GM18873 (cell line): ENCODE measurements around the gene CDC23.
"Not testable (repeated sequence)": the region's sequence is repeated elsewhere in the genome, so short reads cannot be mapped to it uniquely, and the experiment has no call there.

Experiments used
- ATAC-seq: cut with Tn5 transposase; IDR thresholded peaks from one replicate; pipeline ENCODE4 v1.9.1; 2021; ENCODE audit warnings: mild to moderate bottlenecking, moderate library complexity, moderate number of reproducible peaks; ENCODE audit not compliant: unreplicated experiment, low FRiP score

CDC23 gene, protein sequence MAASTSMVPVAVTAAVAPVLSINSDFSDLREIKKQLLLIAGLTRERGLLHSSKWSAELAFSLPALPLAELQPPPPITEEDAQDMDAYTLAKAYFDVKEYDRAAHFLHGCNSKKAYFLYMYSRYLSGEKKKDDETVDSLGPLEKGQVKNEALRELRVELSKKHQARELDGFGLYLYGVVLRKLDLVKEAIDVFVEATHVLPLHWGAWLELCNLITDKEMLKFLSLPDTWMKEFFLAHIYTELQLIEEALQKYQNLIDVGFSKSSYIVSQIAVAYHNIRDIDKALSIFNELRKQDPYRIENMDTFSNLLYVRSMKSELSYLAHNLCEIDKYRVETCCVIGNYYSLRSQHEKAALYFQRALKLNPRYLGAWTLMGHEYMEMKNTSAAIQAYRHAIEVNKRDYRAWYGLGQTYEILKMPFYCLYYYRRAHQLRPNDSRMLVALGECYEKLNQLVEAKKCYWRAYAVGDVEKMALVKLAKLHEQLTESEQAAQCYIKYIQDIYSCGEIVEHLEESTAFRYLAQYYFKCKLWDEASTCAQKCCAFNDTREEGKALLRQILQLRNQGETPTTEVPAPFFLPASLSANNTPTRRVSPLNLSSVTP

DNA sequence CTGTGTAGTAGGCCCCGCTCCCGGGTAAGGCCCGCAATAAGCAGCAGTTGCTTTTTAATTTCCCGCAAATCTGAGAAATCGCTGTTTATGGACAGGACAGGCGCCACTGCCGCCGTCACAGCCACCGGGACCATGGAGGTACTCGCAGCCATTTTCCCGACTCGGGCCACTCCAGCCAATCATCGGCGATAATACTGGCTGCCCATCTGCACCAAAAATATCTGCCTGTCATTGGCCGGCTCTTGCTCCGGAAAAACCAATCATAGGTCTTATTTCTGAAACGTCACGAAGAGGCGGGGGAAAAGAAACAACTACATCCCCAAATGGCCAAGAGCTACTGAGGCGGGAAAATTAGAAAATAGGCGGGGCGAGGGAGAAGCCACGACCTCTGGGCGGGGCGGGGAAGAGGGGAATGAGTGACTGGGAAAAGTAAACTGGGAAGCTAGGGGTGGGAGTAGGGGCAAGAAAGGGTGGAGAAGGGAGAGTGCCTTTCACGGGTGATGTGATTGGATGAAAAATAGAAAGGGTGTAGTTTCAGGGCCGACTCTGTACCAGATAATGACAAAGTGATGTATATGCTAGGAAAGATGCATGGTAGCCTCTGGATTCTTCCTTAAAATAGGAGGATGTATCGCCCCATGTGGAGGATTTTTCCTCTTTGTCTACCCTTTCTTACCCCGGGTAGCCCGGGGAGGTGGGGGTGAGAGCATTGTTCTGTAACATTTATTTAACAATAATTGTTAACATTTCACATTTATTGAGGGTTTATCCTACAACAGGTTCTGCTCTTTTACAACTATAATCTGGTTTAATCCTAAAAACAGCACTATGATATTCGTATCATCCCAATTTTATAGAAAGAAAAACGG, at the start of gene CDC23:
Gene CDC23, minus strand, starts transcription at position 163 of the 869 bp plus-strand sequence. Its CDS starts 11 bp downstream, at position 152.
- peak; percentile 91 for ATAC-seq

DNA sequence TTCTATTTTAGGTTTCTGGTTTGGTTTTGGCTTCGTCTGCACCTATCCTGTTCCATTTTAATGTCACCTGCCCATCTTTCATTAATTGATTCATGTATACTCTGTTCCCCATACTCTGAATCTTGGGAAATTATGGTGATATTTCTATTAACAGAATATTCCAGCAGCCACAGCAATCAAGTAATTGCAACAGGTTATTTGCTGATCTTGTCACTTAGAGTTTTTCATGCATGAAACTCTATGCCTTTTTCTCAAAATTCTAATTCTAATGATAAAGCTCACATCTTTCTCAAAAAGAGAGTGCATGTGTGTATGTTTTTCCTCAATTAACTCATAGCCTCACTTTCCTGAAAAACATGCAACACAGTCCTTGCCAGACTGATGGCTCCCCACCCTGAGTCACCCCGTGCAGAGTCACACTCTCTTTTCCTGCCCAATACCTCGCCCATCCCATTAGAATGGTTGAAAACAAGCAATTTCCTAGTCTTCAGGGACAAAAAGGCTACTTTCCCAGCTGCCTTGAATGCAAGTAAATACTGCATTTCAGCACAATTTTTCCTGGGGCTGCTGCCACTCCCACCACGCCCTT, 45.7 kb upstream of the CDC23 start:
- ATAC-seq, result no peak

DNA sequence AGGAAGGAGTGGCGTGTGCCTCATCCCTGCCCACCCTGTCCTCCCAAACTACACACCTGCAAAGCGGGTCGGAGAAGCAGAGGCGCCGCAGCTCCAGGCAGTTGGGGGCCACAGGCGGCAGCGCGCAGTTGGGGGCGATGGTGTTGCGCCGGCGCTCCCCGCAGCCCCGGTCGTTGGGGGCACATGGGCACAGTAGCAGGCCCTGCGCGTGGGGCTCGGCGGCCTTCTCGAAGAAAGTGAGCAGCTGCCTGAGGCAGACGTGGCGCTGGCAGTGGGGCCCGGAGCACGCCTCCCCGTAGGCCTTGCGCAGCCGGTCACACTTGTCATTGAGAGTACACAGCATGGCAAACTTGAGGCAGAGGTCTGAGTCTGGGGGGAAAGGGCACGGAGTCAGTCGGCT, 44.5 kb upstream of the CDC23 start:
- ATAC-seq, result no peak

DNA sequence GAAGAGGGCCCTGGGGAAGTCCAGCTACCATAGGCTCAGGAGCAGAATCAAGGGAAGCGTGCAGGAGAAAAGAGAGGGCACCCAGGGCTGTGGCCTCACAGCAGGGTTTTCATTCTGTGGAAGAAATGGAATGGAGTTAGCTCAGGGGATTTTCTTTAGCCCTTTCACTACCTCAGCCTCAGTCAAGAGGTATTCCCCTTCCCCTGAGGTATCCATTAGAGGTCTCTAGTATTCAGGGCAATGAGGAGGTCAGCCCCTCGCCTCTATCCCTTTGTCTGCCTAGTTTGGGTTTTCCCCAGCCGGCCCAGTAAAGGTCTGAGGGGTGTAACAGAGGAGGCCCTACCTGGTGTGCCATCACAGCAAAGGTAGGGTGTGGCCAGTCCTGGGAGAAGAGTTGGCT, 39.8 kb upstream of the CDC23 start:
- ATAC-seq, result no peak

DNA sequence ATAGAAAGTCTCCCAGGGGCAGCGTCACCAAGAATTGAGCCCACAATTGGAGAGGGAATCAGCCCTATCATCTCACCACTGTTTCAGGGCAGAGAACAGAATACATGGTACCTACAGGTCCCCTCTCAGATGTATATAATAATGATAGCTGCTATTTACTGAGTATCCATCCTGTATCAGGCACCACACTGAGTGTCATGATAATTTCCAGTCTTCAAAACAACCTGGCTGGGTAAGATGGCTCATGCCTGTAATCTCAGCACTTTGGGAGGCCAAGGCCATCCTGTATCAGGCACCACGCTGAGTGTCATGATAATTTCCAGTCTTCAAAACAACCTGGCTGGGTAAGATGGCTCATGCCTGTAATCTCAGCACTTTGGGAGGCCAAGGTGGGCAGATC, 34.7 kb upstream of the CDC23 start:
- not testable (repeated sequence) for ATAC-seq

DNA sequence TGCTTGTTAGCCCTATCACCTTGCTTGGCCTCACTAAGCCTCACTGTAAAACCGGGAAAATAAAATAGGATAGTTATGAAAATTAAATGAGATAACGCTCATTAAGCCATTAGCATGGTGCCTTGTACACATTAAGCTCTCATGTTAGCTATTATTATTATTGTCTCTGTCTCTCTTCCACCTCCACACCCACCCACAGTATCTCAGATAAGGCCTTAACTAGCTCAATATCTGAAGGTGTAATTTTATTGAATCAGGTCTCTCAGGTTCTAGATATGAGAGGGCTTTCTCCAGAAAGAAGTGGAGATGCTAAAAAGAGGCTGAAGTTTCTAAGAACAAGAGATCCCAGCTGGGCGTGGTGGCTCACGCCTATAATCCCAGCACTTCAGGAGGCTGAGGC, 33.7 kb upstream of the CDC23 start:
- no peak for ATAC-seq

DNA sequence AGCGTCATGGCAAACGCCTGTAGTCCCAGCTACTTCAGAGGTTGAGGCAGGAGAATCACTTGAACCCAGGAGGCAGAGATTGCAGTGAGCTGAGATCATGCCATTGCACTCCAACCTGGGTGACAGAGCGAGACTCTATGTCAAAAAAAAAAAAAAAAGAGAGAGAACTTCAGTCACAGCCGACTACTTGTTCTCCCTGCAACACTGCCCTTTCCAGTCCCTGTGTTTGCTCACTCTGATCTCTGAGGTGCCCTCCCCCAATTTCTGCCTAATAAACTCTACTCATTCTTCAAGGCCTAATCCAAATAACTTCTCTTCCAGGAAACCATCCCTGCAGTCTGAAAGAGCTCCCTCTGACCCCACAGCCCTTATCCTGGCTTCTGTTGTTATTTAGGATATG, 33.2 kb upstream of the CDC23 start:
- ATAC-seq, result no peak

DNA sequence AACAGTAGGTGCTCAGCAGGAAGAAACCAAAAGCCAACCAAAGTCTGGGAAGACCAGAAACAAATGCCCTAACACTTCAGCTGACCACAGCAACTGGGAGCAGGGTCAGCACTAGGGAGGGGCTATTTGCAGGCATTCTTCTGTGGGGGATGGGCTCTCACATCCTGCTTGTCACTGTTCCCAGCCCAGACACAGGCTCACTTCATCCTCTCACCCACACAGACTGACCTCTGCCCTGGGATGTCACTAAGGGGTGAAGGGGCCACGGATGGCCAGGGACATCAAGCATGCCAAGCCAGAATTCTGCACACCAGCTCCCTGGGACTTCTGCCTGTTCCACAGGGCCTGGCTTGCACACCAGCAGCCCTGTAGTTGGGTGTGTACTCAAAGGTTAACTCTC, 32.6 kb upstream of the CDC23 start:
- no peak for ATAC-seq

DNA sequence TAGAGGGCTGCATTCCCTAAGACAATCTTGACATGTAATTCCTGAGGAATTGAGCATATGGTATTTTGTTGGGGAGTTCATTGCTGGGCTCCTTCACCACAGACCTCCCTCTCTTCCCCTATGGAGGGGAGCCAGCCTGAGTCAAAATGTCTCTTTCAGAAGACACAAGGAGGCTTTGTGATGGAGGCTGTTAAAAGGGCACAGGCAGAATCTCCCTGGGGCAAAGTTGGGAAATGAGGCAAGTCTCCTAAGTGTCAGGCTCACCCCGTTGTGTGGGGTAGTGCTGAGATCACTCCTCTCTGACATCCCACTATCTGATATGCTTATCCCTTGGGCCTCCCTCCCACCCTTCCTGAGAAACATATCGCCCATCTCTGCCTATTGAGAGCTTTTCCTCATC, 30.7 kb upstream of the CDC23 start:
- no peak for ATAC-seq

DNA sequence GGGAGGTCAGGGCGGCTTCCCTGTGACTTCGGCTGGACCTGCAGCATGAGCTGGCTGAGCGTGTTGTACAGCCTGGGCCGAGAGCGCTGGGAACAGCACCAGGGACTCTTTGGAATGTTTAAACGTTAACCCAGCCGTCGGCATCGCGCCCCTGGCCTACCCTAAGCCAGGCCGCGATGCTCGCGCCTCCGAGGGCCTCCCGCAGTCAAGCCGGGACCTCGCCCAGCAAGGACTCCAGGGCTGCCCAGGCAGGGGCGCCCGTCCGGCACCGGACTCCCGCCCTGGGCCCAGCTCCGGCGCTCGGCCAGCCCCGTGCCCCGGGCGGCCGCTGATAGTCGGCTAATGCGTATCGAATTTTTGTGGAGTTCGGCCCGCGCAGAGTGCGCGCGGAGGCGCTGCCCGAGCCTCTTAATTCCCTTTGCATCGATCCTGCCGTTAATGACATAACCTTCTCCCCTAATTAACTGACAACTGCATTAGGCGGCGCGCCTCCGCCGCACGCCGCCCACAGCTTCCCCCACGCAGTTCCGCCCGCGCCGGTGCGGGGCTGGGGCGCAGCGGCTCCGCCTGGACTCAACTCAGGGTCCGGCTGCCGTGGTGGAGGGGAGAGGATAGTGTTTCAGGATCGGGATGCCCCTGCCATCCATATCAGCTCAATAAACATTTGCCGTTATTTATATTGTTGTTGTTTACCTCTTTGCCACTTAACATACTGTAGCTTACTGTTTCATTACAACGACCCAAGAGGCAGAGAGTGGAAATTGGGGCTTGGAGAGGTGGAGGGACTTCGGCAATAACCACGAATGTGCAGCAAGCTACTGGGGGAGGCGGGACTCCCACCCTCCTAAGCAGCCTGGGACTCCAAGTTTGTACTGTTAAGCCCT, 28.8 kb upstream of the CDC23 start:
- ATAC-seq, result no peak

DNA sequence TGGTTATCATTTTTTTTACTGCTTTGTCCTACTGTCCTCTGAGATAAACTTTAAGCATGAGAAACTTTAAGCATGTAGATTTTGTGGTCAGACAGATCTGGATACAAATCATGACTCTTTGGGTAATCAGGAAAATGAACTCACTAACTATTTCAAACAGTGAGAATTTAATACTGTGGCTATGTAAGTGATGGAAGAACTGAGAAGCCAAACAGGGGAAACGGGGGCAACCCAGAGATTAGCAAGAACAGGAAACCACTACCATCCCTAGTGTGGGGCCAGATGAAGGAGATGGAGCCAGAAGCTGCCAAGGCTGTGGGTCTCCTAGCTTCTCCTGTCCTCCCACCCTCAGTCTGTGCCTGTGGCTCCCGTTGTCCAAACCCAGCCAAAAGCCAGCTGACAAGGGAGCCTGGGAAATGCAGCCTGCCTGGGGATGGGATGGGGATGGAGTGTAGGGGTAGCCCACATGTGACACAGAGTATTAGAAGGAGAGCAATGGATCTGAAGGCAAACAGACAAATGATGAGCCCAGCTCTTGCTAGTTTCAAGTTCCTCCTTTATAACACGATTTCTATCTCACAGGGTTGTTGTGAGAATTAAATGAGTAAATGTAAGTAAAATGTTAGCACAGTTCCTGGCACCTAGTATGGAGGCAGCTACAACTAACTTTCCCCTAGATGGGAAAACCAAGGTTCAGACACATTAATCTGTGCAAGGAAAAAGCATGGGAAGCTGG, 27.7 kb upstream of the CDC23 start:
- no peak for ATAC-seq

DNA sequence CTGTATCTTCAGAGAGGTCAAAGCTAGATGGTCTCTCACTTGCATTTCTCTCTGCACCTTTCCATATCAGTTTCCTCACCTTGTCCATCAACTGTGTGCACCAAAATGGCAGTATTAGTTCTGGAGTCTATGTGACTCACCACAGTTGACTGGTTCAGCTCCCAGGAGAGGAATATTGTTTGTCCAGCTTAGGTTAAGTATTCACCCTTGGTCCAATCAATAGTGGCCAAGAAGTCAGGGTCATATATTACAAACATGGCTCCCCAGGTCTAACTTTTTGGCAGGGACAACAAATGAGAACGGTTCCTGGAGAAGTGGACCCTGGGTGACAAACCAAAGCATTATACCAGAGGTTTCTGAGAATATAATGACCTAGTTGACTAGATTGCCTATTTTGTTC, 24.9 kb upstream of the CDC23 start:
- ATAC-seq, result no peak

DNA sequence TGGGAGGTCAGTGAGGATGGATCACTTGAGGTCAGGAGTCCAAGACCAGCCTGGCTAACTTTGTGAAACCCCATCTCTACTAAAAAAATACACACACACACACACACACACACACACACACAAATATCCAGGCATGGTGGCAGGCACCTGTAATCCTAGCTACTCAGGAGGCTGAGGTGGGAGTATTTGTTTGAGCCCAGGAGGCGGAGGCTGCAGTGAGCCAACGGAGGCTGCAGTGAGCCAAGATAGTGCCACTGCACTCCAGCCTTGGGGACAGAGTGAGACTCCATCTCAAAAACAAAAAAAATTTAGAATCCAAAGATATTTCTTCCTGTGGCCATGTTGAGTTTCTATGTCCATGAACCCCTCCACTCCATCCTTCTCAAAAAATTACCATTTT, 21.5 kb upstream of the CDC23 start:
- no peak for ATAC-seq

DNA sequence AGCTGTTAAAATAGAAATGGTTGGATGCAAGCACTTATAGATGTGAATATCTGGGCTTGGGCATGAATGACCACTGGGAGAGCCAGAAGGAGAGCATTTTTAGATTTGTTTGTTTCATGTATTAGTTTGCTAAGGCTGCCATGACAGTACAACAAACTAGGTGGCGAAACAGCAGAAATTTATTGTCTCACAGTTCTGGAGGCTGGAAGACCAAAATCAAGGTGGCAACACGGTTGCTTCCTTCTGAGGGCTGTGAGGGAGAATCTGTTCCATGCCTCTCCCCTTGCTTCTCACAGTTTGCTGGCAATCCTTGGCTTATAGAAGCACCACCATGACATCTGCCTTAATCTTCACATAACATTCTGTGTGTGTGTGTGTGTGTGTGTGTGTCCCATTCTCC, 20.2 kb upstream of the CDC23 start:
- ATAC-seq, result no peak

DNA sequence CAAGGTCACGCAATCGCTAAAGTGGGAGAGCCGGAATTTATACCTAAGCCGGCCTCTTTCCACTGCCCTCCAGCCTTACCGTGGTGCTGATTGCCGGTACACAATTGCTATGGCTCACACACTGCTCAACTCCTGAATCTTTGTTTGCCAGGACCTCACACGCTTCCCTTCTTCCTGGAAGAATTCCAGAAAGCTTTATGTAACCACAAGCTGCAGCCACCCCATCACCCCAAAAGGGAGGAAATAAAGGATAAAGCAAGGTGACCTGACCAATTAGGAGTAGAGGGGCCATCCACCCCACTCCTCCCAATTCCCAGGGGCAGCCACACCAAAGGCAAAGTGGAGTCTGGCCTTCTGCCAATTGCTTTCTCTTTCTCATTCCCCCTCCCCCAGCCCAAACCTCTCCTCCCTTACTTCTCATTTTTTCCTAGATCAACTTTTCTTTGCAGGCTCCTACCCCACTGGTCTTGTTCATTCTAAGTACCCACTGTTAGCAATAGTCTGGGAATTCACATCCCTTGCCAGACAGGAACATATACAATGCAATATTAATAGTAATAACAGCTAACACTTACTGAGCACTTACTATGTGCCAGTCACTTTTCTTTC, 18.0 kb upstream of the CDC23 start:
- no peak for ATAC-seq

DNA sequence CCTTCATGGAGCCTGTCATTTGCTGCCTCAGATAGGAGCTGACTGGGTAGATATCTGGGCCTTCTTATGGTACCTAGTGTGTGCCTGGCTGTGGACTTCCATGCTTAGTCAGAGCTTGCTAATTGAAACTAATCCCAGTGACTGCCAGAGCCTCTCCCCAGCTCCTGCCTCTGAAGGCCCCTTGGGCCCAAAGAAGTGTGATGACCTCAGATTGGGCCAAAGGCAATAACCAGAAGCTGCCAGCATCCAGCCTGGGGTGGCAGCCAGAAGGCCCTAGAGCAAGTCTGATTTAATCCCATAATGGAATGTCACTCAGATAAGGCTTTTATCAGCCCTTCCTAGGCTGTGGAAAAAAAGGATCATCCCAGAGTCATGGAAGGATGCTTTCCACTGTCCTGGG, 17.1 kb upstream of the CDC23 start:
- ATAC-seq, result no peak

DNA sequence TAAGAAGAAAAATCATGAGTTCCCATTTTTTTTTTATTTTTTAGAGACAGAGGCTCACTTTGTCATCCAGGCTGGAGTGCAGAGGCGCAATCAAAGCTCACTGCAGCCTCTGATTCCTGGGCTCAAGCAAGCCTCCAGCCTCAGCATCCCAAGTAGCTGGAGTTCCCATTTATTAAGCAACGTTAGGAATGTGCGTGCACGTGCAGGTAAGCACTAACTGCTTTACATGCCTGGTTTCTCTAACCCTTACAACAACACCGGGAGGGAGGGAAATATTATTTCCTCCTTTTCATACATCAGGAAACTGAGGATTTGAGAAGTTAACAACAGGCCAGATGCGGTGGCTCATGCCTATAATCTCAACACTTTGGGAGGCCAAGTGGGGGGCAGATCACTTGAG, 16.3 kb upstream of the CDC23 start:
- ATAC-seq, result no peak

DNA sequence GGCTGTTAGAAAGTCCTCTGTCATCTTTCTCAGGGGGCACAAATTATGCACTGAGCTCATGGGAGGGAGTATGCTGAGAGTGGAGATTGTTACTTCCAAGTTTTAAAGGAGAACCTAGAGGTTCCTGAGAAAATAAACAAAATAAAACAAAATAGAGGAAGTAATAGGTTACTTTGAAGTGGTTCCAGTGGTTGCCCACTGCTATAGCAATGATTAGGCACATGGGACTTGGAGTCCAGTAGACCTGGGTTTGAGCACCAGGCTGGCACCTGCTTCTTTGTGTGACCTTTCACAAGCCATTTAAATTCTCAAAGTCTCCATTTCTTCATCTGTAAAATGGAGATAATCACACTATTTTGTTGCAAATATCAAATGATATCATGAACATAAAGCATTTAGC, 13.8 kb upstream of the CDC23 start:
- no peak for ATAC-seq

DNA sequence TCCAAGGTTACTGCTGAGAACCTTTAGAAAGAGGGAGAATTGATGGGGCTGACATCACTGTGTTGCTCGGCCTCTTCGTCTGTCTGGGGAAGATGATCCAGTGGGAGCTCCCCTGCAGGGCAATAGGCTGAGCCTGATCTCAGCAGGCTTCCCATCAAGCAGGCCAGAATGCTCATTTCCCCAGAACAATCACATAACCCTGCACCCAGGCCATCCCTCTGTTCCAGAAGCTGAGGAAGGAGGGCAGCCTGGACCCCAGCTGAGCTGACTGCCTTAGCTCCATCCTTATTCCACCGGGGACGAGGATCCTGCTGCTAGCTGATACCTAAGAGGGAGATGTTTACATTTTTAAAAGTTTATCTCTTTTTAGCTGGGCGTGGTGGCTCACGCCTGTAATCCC, 11.6 kb upstream of the CDC23 start:
- no peak for ATAC-seq
